GM12878 (cell line): Measurements from ENCODE around the gene METAP1.

Experiments
- CHD1 ChIP-seq: IDR thresholded peaks from 2 replicates; pipeline ENCODE4 v1.6.1; 2012; ENCODE audit warnings: low read depth, low read length, improper control_type of control experiment
- CREM ChIP-seq: IDR thresholded peaks from 2 replicates; pipeline ENCODE4 v1.6.1; 2014; ENCODE audit warnings: antibody characterized with exemption, low read depth
- EP300 ChIP-seq, 2 experiments: fragments of 150-350 bp in 1 of 2; IDR thresholded peaks; 2 replicates each; pipeline ENCODE4 v1.6.1; 2011 to 2012; ENCODE audit warnings: low read depth in 2 of 2, low read length in 2 of 2, borderline replicate concordance in 1 of 2, improper control_type of control experiment in 1 of 2, inconsistent platforms in 1 of 2; ENCODE audit not compliant: control insufficient read depth in 1 of 2
- NFIC ChIP-seq: IDR thresholded peaks from 2 replicates; pipeline ENCODE4 v1.6.1; 2012; ENCODE audit warnings: low read depth, mild to moderate bottlenecking, inconsistent platforms, low read length, moderate library complexity
- RB1 ChIP-seq: fragments of 450-650 bp; formaldehyde crosslinking; IDR thresholded peaks from 2 replicates; pipeline ENCODE4 v1.6.1; 2017; ENCODE audit warnings: mild to moderate bottlenecking, borderline replicate concordance
- SRF ChIP-seq, 2 experiments: IDR thresholded peaks; 2 replicates each; pipeline ENCODE4 v1.6.1; 2011; ENCODE audit warnings: low read depth in 2 of 2, low read length in 2 of 2, mild to moderate bottlenecking in 1 of 2, moderate library complexity in 1 of 2
- TF ChIP-seq, protein P1 (sequence below), 3 experiments: IDR thresholded peaks in 2 of 3; conservative IDR thresholded peaks in 1 of 3; 2 replicates each; pipeline ENCODE4 v1.5.1; 2011; ENCODE audit warnings: low read depth in 3 of 3, low read length in 3 of 3, mild to moderate bottlenecking in 3 of 3, control low read depth in 2 of 3, moderate library complexity in 2 of 3, inconsistent platforms in 1 of 3, mixed read lengths in 1 of 3; ENCODE audit not compliant: control insufficient read depth in 2 of 3, insufficient read depth in 1 of 3; ENCODE audit errors: extremely low read depth in 1 of 3
- TF ChIP-seq, protein P2 (sequence below): fragments of 450-650 bp; formaldehyde crosslinking; IDR thresholded peaks from 2 replicates; pipeline ENCODE4 v1.5.0; 2022; ENCODE audit warnings: mild to moderate bottlenecking, missing genetic modification characterization

- TF ChIP-seq, protein P1, sequence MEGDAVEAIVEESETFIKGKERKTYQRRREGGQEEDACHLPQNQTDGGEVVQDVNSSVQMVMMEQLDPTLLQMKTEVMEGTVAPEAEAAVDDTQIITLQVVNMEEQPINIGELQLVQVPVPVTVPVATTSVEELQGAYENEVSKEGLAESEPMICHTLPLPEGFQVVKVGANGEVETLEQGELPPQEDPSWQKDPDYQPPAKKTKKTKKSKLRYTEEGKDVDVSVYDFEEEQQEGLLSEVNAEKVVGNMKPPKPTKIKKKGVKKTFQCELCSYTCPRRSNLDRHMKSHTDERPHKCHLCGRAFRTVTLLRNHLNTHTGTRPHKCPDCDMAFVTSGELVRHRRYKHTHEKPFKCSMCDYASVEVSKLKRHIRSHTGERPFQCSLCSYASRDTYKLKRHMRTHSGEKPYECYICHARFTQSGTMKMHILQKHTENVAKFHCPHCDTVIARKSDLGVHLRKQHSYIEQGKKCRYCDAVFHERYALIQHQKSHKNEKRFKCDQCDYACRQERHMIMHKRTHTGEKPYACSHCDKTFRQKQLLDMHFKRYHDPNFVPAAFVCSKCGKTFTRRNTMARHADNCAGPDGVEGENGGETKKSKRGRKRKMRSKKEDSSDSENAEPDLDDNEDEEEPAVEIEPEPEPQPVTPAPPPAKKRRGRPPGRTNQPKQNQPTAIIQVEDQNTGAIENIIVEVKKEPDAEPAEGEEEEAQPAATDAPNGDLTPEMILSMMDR (IDR thresholded peaks at IDR 0.05 in 2 of 3, conservative IDR thresholded peaks at IDR 0.05 in 1 of 3; ENCODE audit: control insufficient read depth in 2 of 3, extremely low read depth in 1 of 3, insufficient read depth in 1 of 3, low read depth in 3 of 3, low read length in 3 of 3), result no peak
- TF ChIP-seq CREM, result no peak
- TF ChIP-seq SRF (IDR thresholded peaks at IDR 0.05; ENCODE audit: low read depth in 2 of 2, low read length in 2 of 2), result no peak
- no peak for TF ChIP-seq NFIC
- no peak for TF ChIP-seq EP300 (IDR thresholded peaks at IDR 0.05; ENCODE audit: borderline replicate concordance in 1 of 2, control insufficient read depth in 1 of 2, low read depth in 2 of 2, low read length in 2 of 2)
- no peak for TF ChIP-seq RB1
- no peak for TF ChIP-seq CHD1
- TF ChIP-seq, protein P2, sequence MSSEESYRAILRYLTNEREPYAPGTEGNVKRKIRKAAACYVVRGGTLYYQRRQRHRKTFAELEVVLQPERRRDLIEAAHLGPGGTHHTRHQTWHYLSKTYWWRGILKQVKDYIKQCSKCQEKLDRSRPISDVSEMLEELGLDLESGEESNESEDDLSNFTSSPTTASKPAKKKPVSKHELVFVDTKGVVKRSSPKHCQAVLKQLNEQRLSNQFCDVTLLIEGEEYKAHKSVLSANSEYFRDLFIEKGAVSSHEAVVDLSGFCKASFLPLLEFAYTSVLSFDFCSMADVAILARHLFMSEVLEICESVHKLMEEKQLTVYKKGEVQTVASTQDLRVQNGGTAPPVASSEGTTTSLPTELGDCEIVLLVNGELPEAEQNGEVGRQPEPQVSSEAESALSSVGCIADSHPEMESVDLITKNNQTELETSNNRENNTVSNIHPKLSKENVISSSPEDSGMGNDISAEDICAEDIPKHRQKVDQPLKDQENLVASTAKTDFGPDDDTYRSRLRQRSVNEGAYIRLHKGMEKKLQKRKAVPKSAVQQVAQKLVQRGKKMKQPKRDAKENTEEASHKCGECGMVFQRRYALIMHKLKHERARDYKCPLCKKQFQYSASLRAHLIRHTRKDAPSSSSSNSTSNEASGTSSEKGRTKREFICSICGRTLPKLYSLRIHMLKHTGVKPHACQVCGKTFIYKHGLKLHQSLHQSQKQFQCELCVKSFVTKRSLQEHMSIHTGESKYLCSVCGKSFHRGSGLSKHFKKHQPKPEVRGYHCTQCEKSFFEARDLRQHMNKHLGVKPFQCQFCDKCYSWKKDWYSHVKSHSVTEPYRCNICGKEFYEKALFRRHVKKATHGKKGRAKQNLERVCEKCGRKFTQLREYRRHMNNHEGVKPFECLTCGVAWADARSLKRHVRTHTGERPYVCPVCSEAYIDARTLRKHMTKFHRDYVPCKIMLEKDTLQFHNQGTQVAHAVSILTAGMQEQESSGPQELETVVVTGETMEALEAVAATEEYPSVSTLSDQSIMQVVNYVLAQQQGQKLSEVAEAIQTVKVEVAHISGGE (CRISPR knock-in tag), result no peak
Measured at GRCh38 chr4:98967786-98968329, 27.7 kb upstream of the METAP1 start.
